DMS 273 (cell line): ENCODE results near the gene ASCL2.

Source experiments
- DNase-seq: peaks from one replicate; lab custom pipeline; 2025; ENCODE audit not compliant: unreplicated experiment; lab: John Stamatoyannopoulos, UW

The ASCL2 gene

GRCh38 chr11:2263071-2263565, 7.3 kb downstream of the ASCL2 start:
- no peak for DNase-seq

DNA sequence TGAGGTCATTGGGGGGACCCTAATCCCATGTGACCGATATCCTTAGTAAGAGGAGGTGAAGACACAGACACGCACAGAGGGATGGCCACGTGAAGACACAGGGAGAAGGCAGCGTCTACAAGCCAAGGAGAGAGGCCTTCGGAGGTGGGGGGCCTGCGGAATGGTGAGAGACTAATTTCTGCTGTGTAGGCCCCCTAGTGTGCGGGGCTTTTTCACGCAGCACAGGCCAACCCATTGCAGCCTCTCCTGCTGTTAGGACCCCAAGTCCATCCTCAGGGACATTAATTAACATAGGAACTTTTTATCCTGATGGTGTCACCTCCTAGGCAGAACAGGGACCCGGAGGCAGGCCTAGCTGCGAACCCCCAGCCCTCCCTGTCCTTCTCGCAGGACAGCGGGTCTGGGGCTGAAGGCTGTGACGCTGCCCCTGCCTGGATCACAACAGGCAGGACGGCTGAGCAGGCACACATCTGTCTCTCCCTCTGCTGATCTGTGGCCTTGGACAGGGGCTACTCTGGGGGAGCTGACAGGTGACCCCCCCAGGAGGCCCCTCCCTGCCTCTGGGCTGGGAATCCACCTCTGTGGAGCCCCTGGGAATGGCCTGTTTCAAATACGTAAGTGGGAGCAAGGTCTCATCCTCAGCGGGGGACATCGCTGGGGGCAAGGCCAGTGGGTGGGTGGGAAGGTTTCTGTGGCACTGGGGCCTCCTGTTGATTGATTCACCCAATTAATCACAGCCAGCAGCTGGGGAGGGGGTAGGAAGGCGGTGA, 7.9 kb downstream of the ASCL2 start:
- DNase-seq = no peak

DNA sequence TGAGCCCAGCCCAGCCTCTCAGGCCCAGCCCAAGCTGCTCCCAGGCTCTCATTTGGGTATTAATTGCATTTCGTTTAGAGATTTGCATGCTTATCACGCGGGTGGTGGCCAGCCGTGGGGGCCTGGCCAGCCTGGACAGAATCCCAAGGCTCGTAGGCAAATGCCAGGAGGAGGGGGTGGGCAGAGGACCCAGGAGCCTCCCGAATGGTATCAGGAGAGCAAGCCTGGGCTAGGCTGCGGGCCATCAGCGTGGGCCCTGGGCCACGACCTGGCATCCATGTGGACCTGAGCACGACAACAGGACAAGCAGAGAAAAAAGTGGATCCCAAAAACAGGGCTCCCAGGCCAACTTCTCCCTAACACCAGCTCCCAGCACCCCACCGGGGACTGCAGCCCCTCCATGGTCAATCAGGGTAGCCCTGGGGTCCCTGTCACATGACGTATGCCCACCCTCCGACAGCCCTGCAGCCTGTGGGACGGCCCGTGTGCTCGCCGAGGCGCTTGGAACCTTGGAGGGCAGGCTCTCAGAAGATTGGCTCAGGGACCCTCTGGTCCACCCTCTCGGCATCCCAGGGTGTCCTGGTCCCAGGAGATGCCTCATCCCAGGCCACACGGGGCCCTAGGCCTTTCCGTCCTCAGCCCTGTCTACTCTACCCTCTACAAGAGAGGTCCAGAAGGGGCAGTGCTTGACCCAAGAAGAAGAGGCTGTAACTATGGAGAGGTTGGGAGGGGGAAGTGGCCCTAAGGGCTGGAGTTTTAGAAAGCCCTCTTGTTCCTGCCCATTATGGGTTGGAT, 8.8 kb downstream of the ASCL2 start:
- DNase-seq = no peak

GRCh38 chr11:2260491-2261364, 9.7 kb downstream of the ASCL2 start:
- DNase-seq = no peak

DNA sequence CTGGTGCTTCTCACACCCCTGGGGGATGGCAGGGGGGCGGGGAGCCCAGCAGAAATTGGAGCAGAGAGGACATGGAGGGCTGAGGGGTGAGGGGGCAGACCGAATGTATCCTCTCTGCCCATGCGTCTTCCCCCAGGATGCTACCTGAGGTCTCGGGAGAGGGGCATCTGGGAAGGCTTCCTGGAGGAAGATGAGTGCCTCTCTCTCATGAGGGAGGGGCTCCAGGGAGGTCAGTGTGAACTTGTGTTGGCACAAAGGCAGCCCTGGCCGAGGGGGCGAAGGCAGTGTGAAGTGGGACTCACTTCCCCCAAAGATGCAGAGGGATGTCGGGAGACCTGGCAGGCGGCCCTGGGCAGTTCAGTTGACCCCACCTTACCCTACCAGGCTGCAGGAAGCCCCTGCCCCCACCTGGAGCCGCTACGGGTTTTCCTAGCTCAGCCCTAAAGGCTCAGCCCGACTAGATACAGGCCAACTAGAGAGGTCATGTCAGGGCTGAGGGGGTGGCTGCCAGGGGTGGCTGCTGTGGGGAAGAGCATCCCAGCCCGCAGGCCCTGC, 10.4 kb downstream of the ASCL2 start:
- DNase-seq = no peak

GRCh38 chr11:2259466-2259830, 10.9 kb downstream of the ASCL2 start:
- DNase-seq = no peak

GRCh38 chr11:2258501-2259465, 11.6 kb downstream of the ASCL2 start:
- DNase-seq = no peak

- no peak for DNase-seq
Observed at GRCh38 chr11:2256951-2257700, 13.3 kb downstream of the ASCL2 start.

GRCh38 chr11:2256293-2256913, 14.0 kb downstream of the ASCL2 start:
- no peak for DNase-seq

DNA sequence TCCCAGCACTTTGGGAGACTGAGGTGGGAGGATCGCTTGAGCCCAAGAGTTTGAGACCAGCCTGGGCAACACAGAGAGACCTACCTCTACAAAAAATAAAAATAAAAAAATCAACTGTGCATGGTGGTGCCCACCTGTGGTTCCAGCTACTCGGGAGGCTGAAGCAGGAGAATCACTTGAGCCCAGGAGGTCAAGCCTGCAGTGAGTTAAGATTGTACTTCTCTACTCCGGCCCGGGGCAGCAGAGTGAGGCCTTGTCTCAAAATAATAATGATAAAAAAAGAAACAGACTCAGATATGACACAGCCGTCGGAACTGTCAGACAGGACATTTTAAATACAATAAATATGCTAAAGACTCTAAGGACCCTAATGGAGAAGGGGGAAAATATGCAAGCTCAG, 18.4 kb downstream of the ASCL2 start:
- DNase-seq = no peak

- no peak for DNase-seq
Observed at GRCh38 chr11:2251138-2251537, 19.2 kb downstream of the ASCL2 start.

- DNase-seq = no peak
Observed at GRCh38 chr11:2250485-2250884, 19.9 kb downstream of the ASCL2 start.

DNA sequence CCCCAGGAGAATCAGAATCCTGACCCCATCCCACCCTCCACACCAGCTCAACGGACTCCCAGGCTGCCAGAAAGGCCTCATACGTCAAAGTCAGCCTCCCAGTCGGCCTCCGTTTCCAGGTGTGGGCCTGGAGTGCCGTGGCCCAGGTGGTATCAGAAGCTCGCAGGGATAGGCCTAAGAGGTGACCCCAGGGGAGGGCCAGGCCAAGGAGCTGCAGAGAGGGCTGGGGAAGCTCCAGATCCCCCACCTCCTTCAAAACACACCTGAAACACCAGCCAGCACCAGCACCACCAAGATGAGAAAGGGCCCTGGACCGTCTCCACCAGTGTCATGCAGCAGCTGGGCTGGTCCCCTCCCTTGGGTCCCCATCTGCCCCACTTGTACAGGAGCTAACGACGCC, 20.3 kb downstream of the ASCL2 start:
- no peak for DNase-seq

- DNase-seq = no peak
Observed at GRCh38 chr11:2249189-2249916, 21.0 kb downstream of the ASCL2 start.

DNA sequence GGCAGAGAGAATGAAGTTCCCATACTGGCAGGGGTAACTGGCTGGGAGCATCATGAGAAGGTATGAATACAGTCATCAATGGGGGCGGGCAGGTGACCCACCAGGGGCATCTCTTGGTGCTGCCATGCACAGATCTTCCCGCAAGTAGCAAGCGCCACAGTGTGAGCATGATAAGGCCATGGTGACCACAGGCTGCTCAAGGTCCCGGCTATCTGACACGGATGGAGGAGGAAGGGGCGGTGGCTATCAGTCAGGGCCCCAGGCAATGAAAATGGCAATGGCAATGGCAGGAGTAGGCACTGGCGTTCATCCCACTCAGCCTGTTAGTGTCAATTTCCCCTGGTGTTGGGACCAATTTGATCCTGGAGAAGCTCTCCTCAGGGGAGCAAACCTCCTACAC, 21.6 kb downstream of the ASCL2 start:
- DNase-seq = no peak

DNA sequence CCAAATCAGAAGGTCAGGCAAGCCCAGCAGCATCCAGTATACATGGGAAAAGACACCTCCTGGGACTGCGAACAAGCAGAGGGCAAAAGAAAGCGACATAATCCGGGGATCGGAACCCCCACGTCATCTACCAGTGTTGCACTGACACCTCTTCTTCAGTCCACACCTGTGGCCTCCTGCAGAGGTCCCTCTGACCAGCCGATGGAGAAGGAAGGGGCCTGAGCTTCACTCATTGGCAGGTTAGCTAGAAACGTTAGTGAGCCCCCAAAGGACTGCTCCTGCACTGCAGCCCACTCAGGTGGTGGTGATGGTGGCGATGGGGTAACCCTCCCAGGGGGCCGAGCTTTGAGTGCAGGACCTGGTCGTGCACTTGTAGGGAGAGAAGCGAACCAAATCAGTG, 22.1 kb downstream of the ASCL2 start:
- DNase-seq = no peak

- no peak for DNase-seq
Observed at GRCh38 chr11:2247496-2247895, 22.9 kb downstream of the ASCL2 start.

DNA sequence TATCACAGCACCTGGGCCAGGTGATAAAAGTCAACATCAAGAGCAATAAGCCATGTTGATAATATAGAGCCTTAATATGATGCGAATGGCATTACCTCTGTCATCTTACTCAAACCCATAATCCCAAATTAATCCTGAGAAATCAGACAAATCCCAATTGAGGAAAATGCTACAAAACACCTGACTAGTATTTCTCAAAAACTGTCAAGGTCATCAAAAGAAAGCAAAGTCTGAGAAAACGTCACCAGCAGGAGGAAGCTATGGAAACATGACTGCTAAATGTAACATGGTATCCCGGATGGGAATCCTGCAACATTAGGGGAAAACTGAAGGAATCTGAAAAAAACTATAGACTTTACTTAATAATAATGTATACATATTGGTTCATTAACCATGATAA, 29.6 kb downstream of the ASCL2 start:
- DNase-seq = no peak
